GM10266 (cell line): ENCODE results near the gene NKX1-2.
"Not testable (repeated sequence)": the region's sequence is repeated elsewhere in the genome, so short reads cannot be mapped to it uniquely, and the experiment has no call there.

Experiments
- DNase-seq: peaks from one replicate; pipeline ENCODE4 v3.0.0; 2012; ENCODE audit errors: extremely low spot score
- CTCF ChIP-seq: IDR thresholded peaks from 2 replicates; pipeline ENCODE4 v1.5.1; 2012; ENCODE audit warnings: mild to moderate bottlenecking, low read depth; ENCODE audit not compliant: control insufficient read depth, insufficient read depth; ENCODE audit errors: missing control alignments

NKX1-2 gene

GRCh38 chr10:124449170-124450011 is 444 bp downstream of the NKX1-2 start:
- peak; percentile 16 for DNase-seq
- TF ChIP-seq CTCF: no peak

GRCh38 chr10:124448696-124449169 is 1.1 kb downstream of the NKX1-2 start:
- peak; percentile 33 for DNase-seq
- TF ChIP-seq CTCF: no peak

- peak; percentile 33 for DNase-seq
- TF ChIP-seq CTCF: no peak
Measured at GRCh38 chr10:124447751-124448466, 1.9 kb downstream of the NKX1-2 start.

- no peak for TF ChIP-seq CTCF
- DNase-seq: no peak
Measured at GRCh38 chr10:124446830-124447750, 2.7 kb downstream of the NKX1-2 start.

- DNase-seq: not testable (repeated sequence)
Measured at GRCh38 chr10:124441694-124442093, 8.1 kb downstream of the NKX1-2 start.

- TF ChIP-seq CTCF: no peak
- no peak for DNase-seq
Measured at GRCh38 chr10:124436191-124436638, 13.6 kb downstream of the NKX1-2 start.

- DNase-seq: not testable (repeated sequence)
Measured at GRCh38 chr10:124435683-124436082, 14.2 kb downstream of the NKX1-2 start.

GRCh38 chr10:124433461-124433860 is 16.4 kb downstream of the NKX1-2 start:
- no peak for TF ChIP-seq CTCF

More at GRCh38 chr10:124433461-124433860, 16.4 kb downstream of the NKX1-2 start:
- no peak for DNase-seq
